A549 (cell line): Measurements from ENCODE around the gene KHNYN. TPM values are rescaled to one million over a fixed set of nuclear protein-coding genes. Genes with fewer than 3 reads are reported as not detected.

Source experiments
- ATAC-seq, 2 experiments: fragments of 200-7000 bp in 1 of 2; fragments of >200 bp in 1 of 2; cut with Nextera tagmentation in 1 of 2; cut with Tn5 transposase in 1 of 2; 3 replicates each; pipeline versions ENCODE4 v1.8.0 to v1.9.1; 2018 to 2020; ENCODE audit warnings: mild to moderate bottlenecking in 1 of 2, moderate library complexity in 1 of 2
- CTCF ChIA-PET: fragments of 300-600 bp; sonication (Branson Sonifier 250); formaldehyde crosslinking; extraction: SDS; loops from one replicate; lab custom pipeline; 2021; ENCODE audit warnings: antibody characterized with exemption, inconsistent platforms; lab: Yijun Ruan, JAX
- POLR2A ChIA-PET: fragments of 350-600 bp; formaldehyde crosslinking; extraction: SDS; loops from one replicate; lab custom pipeline; 2021; ENCODE audit warnings: antibody characterized with exemption, inconsistent platforms; lab: Yijun Ruan, JAX
- DNase-seq, 2 experiments: peaks; one replicate each; pipeline versions ENCODE4 v3.0.0 to v3.0.0-alpha.2; 2011 to 2016; ENCODE audit warnings: low read depth in 1 of 2, low spot score in 1 of 2
- FAIRE-seq: peaks from 2 replicates; lab custom pipeline; 2011; peaks lifted over from hg19 to GRCh38; lab: Jason Lieb, UNC
- H3K27ac ChIP-seq, 2 experiments: fragments of >200 bp; sonication (Bioruptor Twin); formaldehyde crosslinking; 3 replicates each; pipeline ENCODE4 v1.5.1; 2016 to 2017
- H3K4me1 ChIP-seq: fragments of >200 bp; sonication (Bioruptor Twin); formaldehyde crosslinking; 3 replicates; pipeline ENCODE4 v1.6.1; 2016
- H3K4me2 ChIP-seq: fragments of >200 bp; sonication (Bioruptor Twin); formaldehyde crosslinking; 3 replicates; pipeline ENCODE4 v1.6.1; 2016
- H3K4me3 ChIP-seq: fragments of >200 bp; sonication (Bioruptor Twin); formaldehyde crosslinking; 3 replicates; pipeline ENCODE4 v1.5.1; 2016
- H3K9me3 ChIP-seq: fragments of >200 bp; sonication (Bioruptor Twin); formaldehyde crosslinking; 3 replicates; pipeline ENCODE4 v1.6.1; 2016
- BHLHE40 ChIP-seq: IDR thresholded peaks from 2 replicates; pipeline ENCODE4 v1.6.1; 2012; ENCODE audit warnings: low read depth, low read length, inconsistent platforms
- CBX2 ChIP-seq: fragments of 200-600 bp; sonication (generic); IDR thresholded peaks from 2 replicates; pipeline ENCODE4 v1.6.1; 2016; ENCODE audit warnings: low read depth, mild to moderate bottlenecking, borderline replicate concordance
- CBX8 ChIP-seq: fragments of 200-600 bp; sonication (generic); IDR thresholded peaks from 2 replicates; pipeline ENCODE4 v1.6.1; 2016
- CHD4 ChIP-seq: fragments of 200-600 bp; sonication (generic); IDR thresholded peaks from 2 replicates; pipeline ENCODE4 v1.6.1; 2016; ENCODE audit warnings: antibody characterized with exemption, mild to moderate bottlenecking, borderline replicate concordance
- EHMT2 ChIP-seq: fragments of 200-600 bp; sonication (generic); IDR thresholded peaks from 2 replicates; pipeline ENCODE4 v1.6.1; 2016; ENCODE audit warnings: antibody characterized with exemption, low read depth, mild to moderate bottlenecking, moderate library complexity
- EP300 ChIP-seq, 2 experiments: fragments of >200 bp; sonication (Bioruptor Twin); formaldehyde crosslinking; IDR thresholded peaks; 2 replicates in 1 of 2; 3 replicates in 1 of 2; pipeline ENCODE4 v1.6.1; 2016 to 2017
- HDAC2 ChIP-seq: fragments of 200-600 bp; sonication (generic); IDR thresholded peaks from 2 replicates; pipeline ENCODE4 v1.6.1; 2016
- HEYL ChIP-seq: fragments of 250-450 bp; sonication (Bioruptor Pico); IDR thresholded peaks from 2 replicates; pipeline ENCODE4 v1.8.0; 2021; ENCODE audit warnings: mild to moderate bottlenecking, moderate library complexity
- HOXA7 ChIP-seq: fragments of 250-450 bp; sonication (Bioruptor Pico); IDR thresholded peaks from 2 replicates; pipeline ENCODE4 v1.5.0; 2020; ENCODE audit warnings: mild to moderate bottlenecking, moderate library complexity
- HOXB13 ChIP-seq: fragments of 250-450 bp; sonication (Bioruptor Pico); IDR thresholded peaks from 2 replicates; pipeline ENCODE4 v1.5.0; 2020; ENCODE audit warnings: low read depth, mild to moderate bottlenecking, moderate library complexity
- JUN ChIP-seq, 2 experiments: fragments of >200 bp; sonication (Bioruptor Twin); formaldehyde crosslinking; IDR thresholded peaks; 2 replicates in 1 of 2; 3 replicates in 1 of 2; pipeline ENCODE4 v1.6.1; 2016 to 2017
- MAZ ChIP-seq: fragments of 150-350 bp; IDR thresholded peaks from 2 replicates; pipeline ENCODE4 v1.6.1; 2014; ENCODE audit warnings: antibody characterized with exemption, low read depth, low read length, borderline replicate concordance
- NPAS2 ChIP-seq: fragments of 250-450 bp; sonication (Bioruptor Pico); IDR thresholded peaks from 2 replicates; pipeline ENCODE4 v1.8.0; 2022; ENCODE audit warnings: mild to moderate bottlenecking, moderate library complexity, borderline replicate concordance
- NR3C1 ChIP-seq: fragments of >200 bp; sonication (Bioruptor Twin); formaldehyde crosslinking; IDR thresholded peaks from 3 replicates; pipeline ENCODE4 v1.6.1; 2017
- PHF8 ChIP-seq: fragments of 200-600 bp; sonication (generic); IDR thresholded peaks from 2 replicates; pipeline ENCODE4 v1.6.1; 2016; ENCODE audit warnings: low read depth, mild to moderate bottlenecking, antibody characterized with exemption, moderate library complexity, borderline replicate concordance
- POLR2AphosphoS2 ChIP-seq: conservative IDR thresholded peaks from 2 replicates; pipeline ENCODE4 v1.6.1; 2012; ENCODE audit warnings: low read length, improper control_type of control experiment, inconsistent platforms
- RAD21 ChIP-seq, 2 experiments: fragments of >200 bp in 1 of 2; sonication (Bioruptor Twin) in 1 of 2; formaldehyde crosslinking in 1 of 2; IDR thresholded peaks in 1 of 2; conservative IDR thresholded peaks in 1 of 2; 2 replicates in 1 of 2; 3 replicates in 1 of 2; pipeline ENCODE4 v1.6.1; 2012 to 2018; ENCODE audit warnings: inconsistent platforms in 1 of 2
- RFX5 ChIP-seq: fragments of 450-650 bp; IDR thresholded peaks from 2 replicates; pipeline ENCODE4 v1.7.1; 2014; ENCODE audit warnings: antibody characterized with exemption, mild to moderate bottlenecking, moderate library complexity
- SMC3 ChIP-seq: fragments of >200 bp; sonication (Bioruptor Twin); formaldehyde crosslinking; IDR thresholded peaks from 3 replicates; pipeline ENCODE4 v1.6.1; 2018; ENCODE audit warnings: inconsistent platforms
- SREBF2 ChIP-seq: fragments of 450-650 bp; IDR thresholded peaks from 2 replicates; pipeline ENCODE4 v1.6.1; 2014; ENCODE audit warnings: mild to moderate bottlenecking, moderate library complexity
- ZC3H11A ChIP-seq: fragments of 450-650 bp; IDR thresholded peaks from 2 replicates; pipeline ENCODE4 v1.6.1; 2014; ENCODE audit warnings: antibody characterized with exemption, mild to moderate bottlenecking
- WGBS: methylation state at CpG from one replicate; pipeline ENCODE4 v1.1.6; 2017; ENCODE audit errors: missing lambda C conversion rate; 5-methylcytosine and 5-hydroxymethylcytosine counted together
- polyA plus RNA-seq, 4 experiments: library from polyadenylated mRNA; depleted of rRNA in 3 of 4; stranded (reverse); fragments of >200 nt; fragmentation: RNase III in 1 of 4; extraction: RNeasy Plus Mini Kit Qiagen cat#74134 plus additional on column Dnase treatment in 1 of 4; gene quantifications; 2 replicates in 3 of 4; 3 replicates in 1 of 4; pipeline ENCODE4 v1.2.3, GENCODE V29; 2011 to 2017
- TF ChIP-seq, protein P1 (sequence below): fragments of 250-450 bp; sonication (Bioruptor Pico); IDR thresholded peaks from 2 replicates; pipeline ENCODE4 v1.5.0; 2021; ENCODE audit warnings: mild to moderate bottlenecking, moderate library complexity, borderline replicate concordance

The KHNYN gene
- polyA plus RNA-seq, 2 of the 4 experiments (the other 2 are of a cell fraction) = 19.0 to 26.4 TPM

DNA sequence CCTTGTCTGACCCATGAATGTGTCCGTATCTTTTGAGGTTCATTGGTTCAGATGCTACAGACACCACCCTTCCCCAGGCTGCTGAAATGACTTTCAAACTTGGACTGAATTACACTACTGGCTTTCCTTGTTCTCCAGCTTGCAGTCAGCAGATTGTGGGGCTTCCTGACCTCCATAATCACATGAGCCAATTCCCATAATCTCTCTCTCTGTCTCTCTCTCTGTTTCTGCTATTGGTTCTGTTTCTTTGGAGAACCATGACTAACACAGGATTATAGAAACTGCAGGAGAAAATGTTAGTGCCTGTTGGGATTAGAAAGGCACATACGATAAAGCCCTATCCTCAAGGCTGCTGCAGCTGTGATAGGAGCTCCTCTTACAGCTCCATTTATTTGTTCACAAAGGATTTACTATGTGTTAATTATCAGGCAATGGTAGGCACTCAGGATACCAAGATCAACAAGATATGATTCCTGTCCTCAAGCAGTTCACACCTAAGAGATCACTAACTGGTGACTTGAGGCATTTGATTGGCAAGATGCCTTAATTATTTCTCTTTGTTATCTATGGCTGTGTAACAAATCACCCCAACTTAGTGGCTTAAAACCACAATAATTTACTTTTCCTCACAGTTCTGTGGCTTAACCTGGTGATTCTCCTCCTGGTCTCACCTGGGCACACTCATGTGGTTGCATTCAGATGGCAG, 41.1 kb upstream of the KHNYN start:
- no peak overlapping the region for H3K4me2 ChIP-seq
- 75% methylated on average over 2 of the region's 2 CpGs for whole genome bisulfite sequencing
- H3K4me3 ChIP-seq = no peak overlapping the region
- POLR2A ChIA-PET = interaction anchor here (1.5 kb wide), 1 partner anchor 41 kb away, joined by 6 read pairs; the partner anchor contains the start of genes CBLN3 and KHNYN
- TF ChIP-seq EHMT2 (no peak), HOXB13 (no peak), SMC3 (no peak), HEYL (CRISPR knock-in tag) (no peak), POLR2AphosphoS2 (no peak), NR3C1 (no peak), ZC3H11A (no peak), RFX5 (no peak), PHF8 (no peak), MAZ (no peak), NPAS2 (CRISPR knock-in tag) (no peak), SREBF2 (no peak), CBX8 (no peak)
- TF ChIP-seq, all 56 proteins: peak for 0
- no peak overlapping the region for H3K27ac ChIP-seq
- CTCF ChIA-PET = interaction anchor here (0.6 to 3.8 kb wide), 6 partner anchors 26 to 675 kb away, joined by 3 to 11 read pairs (median 5); no protein-coding TSS in a partner anchor
- no peak for FAIRE-seq
- DNase-seq = no peak
- peaks cover 14% of the 10 kb centered on the region for H3K4me1 ChIP-seq
- no peaks in the 10 kb centered on the region for H3K9me3 ChIP-seq
- ATAC-seq = no peak

DNA sequence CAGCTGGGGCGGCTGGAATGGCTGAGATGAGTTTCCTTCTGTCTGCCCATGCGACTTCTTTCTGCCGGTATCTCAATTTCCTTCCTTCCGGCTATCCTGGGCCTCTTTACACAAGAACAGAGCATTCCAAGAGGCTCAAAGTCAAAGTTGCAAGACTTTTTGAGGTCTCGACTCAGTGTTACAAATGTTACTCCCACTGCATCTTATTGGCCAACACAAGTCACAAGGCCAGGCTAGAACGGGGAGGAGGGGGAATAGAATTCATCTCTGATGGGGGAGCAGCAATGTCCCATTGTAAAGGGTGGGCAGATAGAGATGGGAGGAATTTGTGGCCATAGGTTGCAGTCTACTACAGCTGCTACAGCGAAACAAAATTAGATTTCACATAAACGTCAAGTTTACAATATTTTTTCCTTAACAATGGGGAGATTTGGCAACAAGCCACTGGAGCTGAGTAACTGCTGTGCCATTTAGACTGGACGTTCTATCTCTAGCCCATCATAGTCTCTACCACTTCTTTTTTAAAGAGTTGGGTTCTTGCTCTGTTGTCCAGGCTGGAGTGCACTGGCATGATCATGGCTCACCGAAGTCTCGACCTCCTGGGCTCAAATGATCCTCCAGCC, 40.4 kb upstream of the KHNYN start:
- CTCF ChIA-PET = interaction anchor here (0.9 to 3.8 kb wide), 4 partner anchors 22 to 56 kb away, joined by 4 to 11 read pairs (median 8); no protein-coding TSS in a partner anchor
- no peak overlapping the region for H3K4me2 ChIP-seq
- no peak for FAIRE-seq
- H3K27ac ChIP-seq = no peak overlapping the region
- peaks cover 14% of the 10 kb centered on the region for H3K4me1 ChIP-seq
- no peak overlapping the region for H3K4me3 ChIP-seq
- TF ChIP-seq RAD21 (conservative IDR thresholded peaks at IDR 0.05 in 1 of 2, IDR thresholded peaks at IDR 0.05 in 1 of 2) = no peak
- no peak for TF ChIP-seq JUN (IDR thresholded peaks at IDR 0.05)
- no peak for TF ChIP-seq EP300 (IDR thresholded peaks at IDR 0.05)
- TF ChIP-seq, protein P1, sequence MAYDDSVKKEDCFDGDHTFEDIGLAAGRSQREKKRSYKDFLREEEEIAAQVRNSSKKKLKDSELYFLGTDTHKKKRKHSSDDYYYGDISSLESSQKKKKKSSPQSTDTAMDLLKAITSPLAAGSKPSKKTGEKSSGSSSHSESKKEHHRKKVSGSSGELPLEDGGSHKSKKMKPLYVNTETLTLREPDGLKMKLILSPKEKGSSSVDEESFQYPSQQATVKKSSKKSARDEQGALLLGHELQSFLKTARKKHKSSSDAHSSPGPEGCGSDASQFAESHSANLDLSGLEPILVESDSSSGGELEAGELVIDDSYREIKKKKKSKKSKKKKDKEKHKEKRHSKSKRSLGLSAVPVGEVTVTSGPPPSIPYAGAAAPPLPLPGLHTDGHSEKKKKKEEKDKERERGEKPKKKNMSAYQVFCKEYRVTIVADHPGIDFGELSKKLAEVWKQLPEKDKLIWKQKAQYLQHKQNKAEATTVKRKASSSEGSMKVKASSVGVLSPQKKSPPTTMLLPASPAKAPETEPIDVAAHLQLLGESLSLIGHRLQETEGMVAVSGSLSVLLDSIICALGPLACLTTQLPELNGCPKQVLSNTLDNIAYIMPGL = no peak
- no peak for TF ChIP-seq RFX5
- no peak for TF ChIP-seq HDAC2
- no peak for TF ChIP-seq HOXB13
- no peak for TF ChIP-seq CHD4
- no peak for TF ChIP-seq MAZ
- no peak for TF ChIP-seq CBX2
- no peak for TF ChIP-seq BHLHE40
- TF ChIP-seq HOXA7 (CRISPR knock-in tag) = no peak
- DNase-seq = no peak
- ATAC-seq = no peak
- 61% methylated on average over 11 of the region's 11 CpGs for WGBS
- H3K9me3 ChIP-seq = no peaks in the 10 kb centered on the region
- POLR2A ChIA-PET = interaction anchor here (1.5 kb wide), 1 partner anchor 41 kb away, joined by 6 read pairs; the partner anchor contains the start of genes CBLN3 and KHNYN
